Natural killer cell (primary cell): ENCODE measurements around the gene WDR12. TPM values are rescaled to one million over a fixed set of nuclear protein-coding genes. Genes with fewer than 3 reads are reported as not detected.

Experiments used
- ATAC-seq, 3 donors: fragments of 150-1000 bp in 2 of 3; fragments of 200-7000 bp in 1 of 3; cut with Tn5 transposase; 1 replicate in 1 of 3; 2 replicates in 2 of 3; pipeline ENCODE4 v1.10.0; 2021; ENCODE audit warnings: mild to moderate bottlenecking in 2 of 3, moderate library complexity in 2 of 3
- DNase-seq, 2 donors: peaks; one replicate each; pipeline versions ENCODE4 v3.0.0 to v3.0.0-alpha.2; 2013 to 2021; ENCODE audit warnings: mixed read lengths in 1 of 2
- H3K27ac ChIP-seq: one replicate; pipeline ENCODE4 v1.5.1; 2013; ENCODE audit warnings: mild to moderate bottlenecking, low read length
- H3K27me3 ChIP-seq: one replicate; pipeline ENCODE4 v1.6.1; 2013; ENCODE audit warnings: low read length; ENCODE audit not compliant: control insufficient read depth, insufficient read depth
- H3K36me3 ChIP-seq: one replicate; pipeline ENCODE4 v1.6.1; 2013; ENCODE audit warnings: low read length; ENCODE audit not compliant: control insufficient read depth, insufficient read depth
- H3K4me1 ChIP-seq: one replicate; pipeline ENCODE4 v1.6.1; 2013; ENCODE audit warnings: low read length; ENCODE audit not compliant: control insufficient read depth, insufficient read depth
- H3K4me3 ChIP-seq: one replicate; pipeline ENCODE4 v1.5.1; 2013; ENCODE audit warnings: low read length
- H3K9me3 ChIP-seq: one replicate; pipeline ENCODE4 v1.6.1; 2013; ENCODE audit warnings: low read length; ENCODE audit not compliant: control insufficient read depth, insufficient read depth
- H3K27ac Mint-ChIP-seq, 2 donors: one replicate each; pipeline ENCODE4 v1.8.0; 2022; ENCODE audit warnings: mild to moderate bottlenecking in 2 of 2, mixed read lengths in 2 of 2, moderate library complexity in 1 of 2
- H3K27me3 Mint-ChIP-seq, 2 donors: one replicate each; pipeline ENCODE4 v1.8.0; 2022; ENCODE audit warnings: low read depth in 2 of 2, mixed read lengths in 2 of 2
- H3K36me3 Mint-ChIP-seq: one replicate; pipeline ENCODE4 v1.8.0; 2022; ENCODE audit warnings: mixed read lengths
- H3K4me1 Mint-ChIP-seq, 2 donors: one replicate each; pipeline ENCODE4 v1.8.0; 2022; ENCODE audit warnings: mixed read lengths in 2 of 2
- H3K4me3 Mint-ChIP-seq: one replicate; pipeline ENCODE4 v1.8.0; 2022; ENCODE audit warnings: mild to moderate bottlenecking, moderate library complexity, mixed read lengths
- H3K9me3 Mint-ChIP-seq, 2 donors: one replicate each; pipeline ENCODE4 v1.8.0; 2022; ENCODE audit warnings: mixed read lengths in 2 of 2
- CTCF ChIP-seq: fragments of 200-600 bp; IDR thresholded peaks from one replicate; pipeline ENCODE4 v1.8.0; 2022; ENCODE audit warnings: antibody characterized with exemption
- WGBS: methylation state at CpG from one replicate; pipeline ENCODE4 v1.1.7; 2013; ENCODE audit warnings: missing lambda C conversion rate; ENCODE audit not compliant: insufficient coverage; 5-methylcytosine and 5-hydroxymethylcytosine counted together
- intact Hi-C: fragments of 100-400 bp; cut with micrococcal nuclease; formaldehyde crosslinking; loops from one replicate; pipeline ENCODE4 v1.14.2; 2022
- total RNA-seq, 4 donors: library from RNA; stranded (reverse); fragments of 120-200 nt in 1 of 4; gene quantifications; one replicate each; pipeline versions ENCODE4 v1.2.3 to v1.2.4, GENCODE V29; 2013 to 2022

Gene WDR12
- total RNA-seq, 3 donors from 2014 or later (not counting 1 experiment from before 2014, with no cell fraction given), result 7.8 to 14.5 (median 12.9) TPM

- H3K4me3 Mint-ChIP-seq, result no peak overlapping the region
These were observed 26.3 kb downstream of the WDR12 start for GRCh38 chr2:202885190-202885589.

GRCh38 chr2:202883987-202884675 is 27.3 kb downstream of the WDR12 start:
- H3K4me1 ChIP-seq, result no peaks in the 10 kb centered on the region
- H3K27ac ChIP-seq, result no peak overlapping the region
- Mint-ChIP-seq H3K27ac (no peak overlapping the region), H3K27me3 (no peaks in the 10 kb centered on the region), H3K4me3 (no peak overlapping the region), H3K9me3 (no peaks in the 10 kb centered on the region), H3K4me1 (no peaks in the 10 kb centered on the region), H3K36me3 (no peaks in the 10 kb centered on the region)
- intact Hi-C loops, result no loop called here
- H3K27me3 ChIP-seq, result no peaks in the 10 kb centered on the region
- no peak for TF ChIP-seq CTCF
- ATAC-seq (no peak), DNase-seq (no peak)
- WGBS, result 100% methylated on average over 3 of the region's 5 CpGs
- peaks cover 19% of the 10 kb centered on the region for H3K36me3 ChIP-seq
- no peak overlapping the region for H3K4me3 ChIP-seq
- H3K9me3 ChIP-seq, result no peaks in the 10 kb centered on the region

More at GRCh38 chr2:202885190-202885589, 26.3 kb downstream of the WDR12 start:
- H3K27ac Mint-ChIP-seq, result no peak overlapping the region
- DNase-seq, result no peak
- no peaks in the 10 kb centered on the region for H3K36me3 Mint-ChIP-seq
- H3K27me3 Mint-ChIP-seq, result no peaks in the 10 kb centered on the region
- H3K27ac ChIP-seq, result no peak overlapping the region
- peaks cover 19% of the 10 kb centered on the region for H3K36me3 ChIP-seq
- H3K4me1 ChIP-seq, result no peaks in the 10 kb centered on the region
- WGBS, result 97% methylated on average over 7 of the region's 7 CpGs
- H3K4me3 ChIP-seq, result no peak overlapping the region
- no peak for ATAC-seq
- no peaks in the 10 kb centered on the region for H3K27me3 ChIP-seq
- no peaks in the 10 kb centered on the region for H3K9me3 Mint-ChIP-seq
- no peak for TF ChIP-seq CTCF
- intact Hi-C loops, result no loop called here
- H3K4me1 Mint-ChIP-seq, result no peaks in the 10 kb centered on the region
- no peaks in the 10 kb centered on the region for H3K9me3 ChIP-seq

DNA sequence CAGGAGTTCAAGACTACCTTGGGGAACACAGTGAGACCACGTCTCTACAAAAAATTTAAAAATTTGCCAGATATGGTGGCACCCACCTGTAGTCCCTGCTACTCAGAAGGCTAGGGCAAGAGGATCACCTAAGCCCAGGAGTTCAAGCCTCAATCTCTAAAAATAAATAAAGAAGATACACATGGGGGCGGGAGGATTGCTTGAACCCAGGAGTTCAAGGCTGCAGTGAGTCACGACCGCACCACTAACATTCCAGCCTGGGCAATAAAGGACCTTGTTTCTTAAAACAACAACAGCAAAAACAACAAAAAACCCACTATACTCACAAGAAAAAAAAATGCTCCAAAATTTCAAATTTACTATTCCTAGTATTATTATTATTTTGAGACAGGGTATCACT is 29.9 kb downstream of the WDR12 start:
- no peaks in the 10 kb centered on the region for H3K9me3 ChIP-seq
- no peak overlapping the region for H3K27ac ChIP-seq
- H3K36me3 Mint-ChIP-seq, result no peaks in the 10 kb centered on the region
- WGBS, result 95% methylated on average over 4 of the region's 4 CpGs
- DNase-seq, result no peak
- H3K4me3 ChIP-seq, result no peak overlapping the region
- peaks cover 16% of the 10 kb centered on the region for H3K36me3 ChIP-seq
- H3K27me3 Mint-ChIP-seq, result no peaks in the 10 kb centered on the region
- no peaks in the 10 kb centered on the region for H3K4me1 Mint-ChIP-seq
- intact Hi-C loops, result no loop called here
- no peak for ATAC-seq
- no peak overlapping the region for H3K27ac Mint-ChIP-seq
- no peak overlapping the region for H3K4me3 Mint-ChIP-seq
- no peaks in the 10 kb centered on the region for H3K27me3 ChIP-seq
- TF ChIP-seq CTCF, result no peak
- H3K9me3 Mint-ChIP-seq, result no peaks in the 10 kb centered on the region
- H3K4me1 ChIP-seq, result no peaks in the 10 kb centered on the region

DNA sequence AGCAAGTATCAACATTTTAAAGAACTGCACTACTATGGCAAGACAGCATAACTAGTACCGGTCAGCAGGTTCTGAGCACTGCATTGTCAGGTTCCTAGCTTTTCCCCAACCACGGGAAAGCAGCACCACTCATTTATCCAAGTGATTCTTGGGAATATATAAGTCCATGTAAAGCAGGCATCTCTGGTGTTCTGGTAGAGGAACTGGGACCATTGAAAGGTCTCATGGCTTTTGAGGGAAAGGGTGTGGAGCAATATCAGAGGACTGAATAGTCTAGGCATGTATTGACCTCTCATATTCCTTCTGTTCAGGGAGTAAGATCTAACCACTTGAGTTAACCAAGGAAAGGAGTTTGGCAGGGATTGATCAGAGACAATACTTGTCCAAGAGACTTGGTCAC is 33.8 kb downstream of the WDR12 start:
- no peaks in the 10 kb centered on the region for H3K27me3 Mint-ChIP-seq
- no peaks in the 10 kb centered on the region for H3K9me3 ChIP-seq
- peaks cover 5% of the 10 kb centered on the region for H3K36me3 ChIP-seq
- no peak overlapping the region for H3K4me3 ChIP-seq
- H3K4me1 ChIP-seq, result no peaks in the 10 kb centered on the region
- intact Hi-C loops, result no loop called here
- ATAC-seq (no peak), DNase-seq (no peak)
- H3K27me3 ChIP-seq, result no peaks in the 10 kb centered on the region
- no peaks in the 10 kb centered on the region for H3K4me1 Mint-ChIP-seq
- no peak for TF ChIP-seq CTCF
- no peaks in the 10 kb centered on the region for H3K9me3 Mint-ChIP-seq
- H3K27ac Mint-ChIP-seq, result no peak overlapping the region
- no peak overlapping the region for H3K27ac ChIP-seq
- no peak overlapping the region for H3K4me3 Mint-ChIP-seq
- H3K36me3 Mint-ChIP-seq, result no peaks in the 10 kb centered on the region
- 100% methylated on average over 2 of the region's 2 CpGs for WGBS
